Ectodermal cell (in vitro differentiated cells): ENCODE measurements around the gene LASP1. TPM values are rescaled to one million over a fixed set of nuclear protein-coding genes. Genes with fewer than 3 reads are reported as not detected.

Experiments used
- H3K27ac ChIP-seq: 2 replicates; pipeline ENCODE4 v1.7.0; 2013; ENCODE audit warnings: mild to moderate bottlenecking, low read depth, low read length; ENCODE audit not compliant: insufficient read depth, poor library complexity, severe bottlenecking
- H3K27me3 ChIP-seq: 2 replicates; pipeline ENCODE4 v1.7.0; 2013; ENCODE audit warnings: mild to moderate bottlenecking, low read length; ENCODE audit not compliant: insufficient read depth, control insufficient read depth, poor library complexity, severe bottlenecking
- H3K36me3 ChIP-seq: one replicate; pipeline ENCODE4 v1.7.0; 2013; ENCODE audit warnings: low read length; ENCODE audit not compliant: control insufficient read depth, insufficient read depth
- H3K4me1 ChIP-seq: one replicate; pipeline ENCODE4 v1.7.0; 2013; ENCODE audit warnings: low read length; ENCODE audit not compliant: control insufficient read depth, insufficient read depth
- H3K4me3 ChIP-seq: 2 replicates; pipeline ENCODE4 v1.7.0; 2013; ENCODE audit warnings: low read depth, low read length, control low read depth; ENCODE audit not compliant: insufficient read depth
- H3K9me3 ChIP-seq: 2 replicates; pipeline ENCODE4 v1.7.0; 2013; ENCODE audit warnings: mild to moderate bottlenecking, low read length, moderate library complexity; ENCODE audit not compliant: control insufficient read depth
- WGBS, 2 experiments: methylation state at CpG; one replicate each; pipeline ENCODE4 v1.1.7; 2013; ENCODE audit warnings: missing lambda C conversion rate in 2 of 2; 5-methylcytosine and 5-hydroxymethylcytosine counted together
- polyA plus RNA-seq, 4 experiments: library from polyadenylated mRNA; stranded (reverse); fragments of 50-300 nt; gene quantifications; one replicate each; pipeline ENCODE4 v1.2.3, GENCODE V29; 2013

Gene LASP1, protein sequence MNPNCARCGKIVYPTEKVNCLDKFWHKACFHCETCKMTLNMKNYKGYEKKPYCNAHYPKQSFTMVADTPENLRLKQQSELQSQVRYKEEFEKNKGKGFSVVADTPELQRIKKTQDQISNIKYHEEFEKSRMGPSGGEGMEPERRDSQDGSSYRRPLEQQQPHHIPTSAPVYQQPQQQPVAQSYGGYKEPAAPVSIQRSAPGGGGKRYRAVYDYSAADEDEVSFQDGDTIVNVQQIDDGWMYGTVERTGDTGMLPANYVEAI
- polyA plus RNA-seq (2013, experiment 1 of 4) = 126 TPM
- 128 TPM for polyA plus RNA-seq (2013, experiment 2 of 4)
- polyA plus RNA-seq (2013, experiment 3 of 4) = 90.1 TPM
- 101 TPM for polyA plus RNA-seq (2013, experiment 4 of 4)

DNA sequence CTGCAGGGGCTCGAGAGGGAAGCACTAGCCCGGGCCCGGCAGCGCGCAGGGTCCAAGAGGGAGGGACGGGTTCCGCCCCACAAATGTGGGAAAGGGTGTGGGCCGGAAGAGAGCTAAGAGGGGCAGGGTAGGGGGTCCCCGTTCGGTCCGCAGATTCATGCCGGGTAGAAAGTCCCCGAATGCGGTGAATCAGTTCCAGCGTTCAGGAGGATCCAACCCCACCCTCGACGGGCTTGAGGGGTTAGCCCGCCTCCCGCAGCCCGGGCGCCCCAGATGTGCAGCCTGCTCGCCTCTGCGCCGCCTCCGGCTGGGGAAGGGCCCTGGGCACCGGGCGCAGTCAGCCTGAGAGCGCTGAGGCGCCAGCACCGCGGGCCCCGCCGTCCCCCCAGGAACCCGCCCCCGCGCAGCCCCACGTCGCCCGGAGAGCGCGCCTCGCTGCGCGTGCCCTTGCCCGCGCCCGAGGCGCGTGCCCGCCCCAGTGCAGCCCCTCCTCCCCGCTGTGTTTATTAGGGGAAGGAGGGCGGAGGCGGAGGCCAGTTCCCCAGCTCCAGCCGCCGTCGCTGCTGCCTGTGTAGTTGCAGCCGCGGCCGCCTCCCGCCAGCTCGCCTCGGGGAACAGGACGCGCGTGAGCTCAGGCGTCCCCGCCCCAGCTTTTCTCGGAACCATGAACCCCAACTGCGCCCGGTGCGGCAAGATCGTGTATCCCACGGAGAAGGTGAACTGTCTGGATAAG, at the start of gene LASP1:
LASP1 (plus strand) TSS at position 533 of the 733 bp plus-strand sequence; CDS start at position 665, 132 bp downstream.
- no peaks in the 10 kb centered on the region for H3K36me3 ChIP-seq
- peak within 1 kb of the TSS; percentile 91 for H3K4me3 ChIP-seq
- WGBS, 2 experiments = 0% methylated on average over 73 of the region's 73 CpGs
- peaks cover 9% of the 10 kb centered on the region for H3K27me3 ChIP-seq
- H3K4me1 ChIP-seq = peaks cover 11% of the 10 kb centered on the region
- H3K27ac ChIP-seq = peak within 1 kb of the TSS; percentile 80
- H3K9me3 ChIP-seq = no peaks in the 10 kb centered on the region

DNA sequence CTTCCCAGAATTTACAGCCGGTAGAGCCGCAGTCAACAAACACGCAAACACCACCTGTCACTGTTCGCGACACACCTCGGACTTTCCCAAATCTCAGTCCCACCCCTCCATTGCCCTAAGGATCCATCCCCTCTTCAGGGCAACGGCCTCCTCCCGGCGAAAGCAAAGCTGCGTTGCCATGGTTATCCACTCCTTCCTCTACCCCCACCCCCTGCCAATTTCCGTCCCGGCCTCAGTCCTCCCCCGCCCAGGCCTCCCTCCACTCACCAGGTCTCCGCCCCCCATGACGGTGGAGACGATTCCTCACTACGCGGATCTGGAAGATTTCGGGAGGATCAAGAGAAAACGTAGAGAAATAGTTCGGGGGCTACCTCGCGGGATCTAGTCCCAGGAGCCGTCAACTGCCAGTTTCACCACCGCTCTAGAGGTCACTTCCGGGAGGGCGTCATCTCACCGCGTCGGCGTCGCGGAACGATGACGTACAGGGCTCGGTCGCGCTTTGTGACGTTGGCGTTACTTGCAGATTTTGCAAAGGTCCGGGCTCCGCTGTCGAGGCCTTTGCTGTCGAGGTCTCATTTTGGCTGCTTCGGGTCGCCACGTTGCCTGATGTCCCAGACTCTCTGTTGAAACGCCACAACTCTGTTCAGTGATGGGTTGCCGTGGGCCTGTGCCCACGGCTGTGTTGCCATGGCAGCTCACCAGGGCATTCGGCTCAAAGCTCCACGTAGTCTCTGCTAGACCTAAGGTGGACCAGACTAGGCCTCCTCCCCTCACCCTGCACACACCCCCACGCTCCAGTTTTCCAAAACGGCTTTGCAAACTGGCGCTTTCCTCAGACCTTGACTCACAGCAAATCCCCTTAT, 44.7 kb upstream of the LASP1 start, which contains the start of gene CWC25:
CWC25 (minus strand) TSS at position 423 of the 863 bp plus-strand sequence; CDS start at position 285, 138 bp downstream.
- Histone ChIP-seq H3K4me1 (peaks cover 10% of the 10 kb centered on the region), H3K27me3 (no peaks in the 10 kb centered on the region), H3K4me3 (peak within 1 kb of the TSS; percentile 84), H3K36me3 (peaks cover 2% of the 10 kb centered on the region), H3K27ac (peak within 1 kb of the TSS; percentile 95), H3K9me3 (no peaks in the 10 kb centered on the region)
- 4% methylated on average over 55 of the region's 55 CpGs for WGBS, 2 experiments

DNA sequence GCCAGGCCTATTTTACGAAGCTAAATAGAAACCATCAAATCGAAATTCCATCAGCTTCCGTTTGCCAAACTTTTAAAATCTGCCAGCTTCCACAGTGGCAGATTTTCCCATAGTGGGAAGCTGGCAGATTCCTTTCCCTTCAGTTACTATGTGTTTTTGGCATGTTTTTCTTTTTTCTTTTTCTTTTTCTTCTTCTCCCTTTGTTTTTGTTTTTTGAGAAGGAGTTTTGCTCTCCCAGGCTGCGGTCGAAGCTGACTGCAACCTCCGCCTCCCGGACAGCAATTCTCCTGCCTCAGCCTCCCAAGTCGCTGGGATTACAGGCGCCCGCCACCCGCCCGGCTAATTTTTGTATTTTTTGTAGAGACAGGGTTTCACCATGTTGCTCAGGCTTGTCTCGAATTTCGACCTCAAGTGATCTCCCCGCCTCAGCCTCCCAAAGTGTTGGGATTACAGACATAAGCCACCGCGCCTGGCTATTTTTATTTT, 44.1 kb upstream of the LASP1 start:
- 92 to 94% methylated on average over 17 of the region's 17 CpGs for WGBS, 2 experiments
- Histone ChIP-seq H3K4me3 (peak overlapping the region; percentile 84), H3K9me3 (no peaks in the 10 kb centered on the region), H3K4me1 (peaks cover 10% of the 10 kb centered on the region), H3K36me3 (no peaks in the 10 kb centered on the region), H3K27me3 (no peaks in the 10 kb centered on the region), H3K27ac (peak overlapping the region; percentile 95)

DNA sequence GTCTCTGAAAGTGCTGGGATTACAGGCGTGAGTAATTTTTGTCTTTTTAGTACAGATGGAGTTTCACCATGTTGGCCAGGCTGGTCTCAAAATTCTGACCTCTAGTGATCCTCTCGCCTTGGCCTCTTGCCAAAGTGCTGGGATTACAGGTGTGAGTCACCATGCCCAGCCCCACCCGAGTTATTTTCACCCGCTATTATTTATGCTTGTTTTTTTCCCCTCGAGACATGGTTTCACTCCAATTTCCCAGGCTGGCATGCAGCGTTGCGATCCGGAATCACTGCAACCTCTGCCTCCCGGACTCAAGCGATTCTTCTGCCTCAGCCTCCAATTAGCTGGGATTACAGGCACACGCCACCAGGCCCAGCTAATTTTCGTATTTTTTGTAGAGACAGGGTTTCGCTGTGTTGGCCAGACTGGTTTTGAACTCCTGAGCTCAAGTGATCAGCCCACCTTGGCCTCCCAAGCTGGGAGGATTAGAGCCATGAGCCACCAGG, 25.5 kb upstream of the LASP1 start:
- Histone ChIP-seq H3K27ac (no peak overlapping the region), H3K27me3 (no peaks in the 10 kb centered on the region)

DNA sequence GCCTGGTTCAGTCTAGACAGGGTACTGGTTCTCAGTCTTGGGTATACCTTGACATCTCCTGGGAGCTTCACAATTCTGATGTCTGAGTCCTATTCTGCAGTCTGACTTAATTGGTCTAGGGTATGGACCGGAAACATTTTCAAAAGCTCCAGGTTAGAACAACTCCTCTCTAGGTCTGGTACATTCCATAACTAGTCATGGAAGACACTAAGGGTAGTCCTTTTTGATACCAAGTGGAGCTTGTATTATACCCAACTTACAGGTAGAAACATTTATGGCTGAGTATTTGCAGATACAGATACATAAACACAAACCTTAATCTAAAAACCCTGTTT, 21.3 kb upstream of the LASP1 start:
- WGBS, 2 experiments = 100% methylated on average over 1 of the region's 1 CpG

More for the DNA sequence above, 25.5 kb upstream of the LASP1 start:
- 85 to 90% methylated on average over 12 to 13 of the region's 13 CpGs for WGBS, 2 experiments
- H3K9me3 ChIP-seq = no peaks in the 10 kb centered on the region
- no peaks in the 10 kb centered on the region for H3K4me1 ChIP-seq
- no peak overlapping the region for H3K4me3 ChIP-seq
- peaks cover 19% of the 10 kb centered on the region for H3K36me3 ChIP-seq

DNA sequence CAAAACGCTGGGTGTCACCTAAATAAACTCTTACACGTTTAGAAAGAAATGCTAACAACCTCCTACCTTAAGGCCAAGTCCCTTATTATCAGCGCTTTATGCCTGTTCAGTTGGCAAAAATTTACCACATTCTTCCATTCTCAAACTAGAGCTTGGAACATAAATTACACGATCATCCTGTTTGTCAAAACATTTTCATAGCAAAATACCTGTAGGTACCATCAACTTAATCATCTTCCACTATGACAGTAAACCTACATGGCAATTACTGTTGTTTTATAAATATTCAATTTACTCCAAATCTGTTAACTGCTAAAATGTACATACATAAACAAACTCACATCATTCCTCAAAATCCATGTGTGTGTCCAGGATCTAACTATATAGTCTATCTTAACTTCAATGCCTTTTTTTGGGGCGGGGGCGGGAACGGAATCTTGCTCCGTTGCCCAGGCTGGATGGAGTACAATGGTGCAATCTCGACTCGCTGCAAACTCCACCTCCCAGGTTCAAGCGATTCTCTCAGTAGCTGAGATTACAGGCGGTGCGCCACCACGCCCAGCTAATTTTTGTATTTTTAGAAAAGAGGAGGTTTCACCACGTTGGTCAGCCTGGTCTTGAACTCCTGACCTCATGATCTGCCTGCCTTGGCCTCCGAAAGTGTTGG, 20.8 kb upstream of the LASP1 start:
- no peak overlapping the region for H3K4me3 ChIP-seq
- WGBS, 2 experiments = 94% methylated on average over 16 of the region's 16 CpGs
- no peaks in the 10 kb centered on the region for H3K9me3 ChIP-seq
- H3K27ac ChIP-seq = no peak overlapping the region
- peaks cover 42% of the 10 kb centered on the region for H3K36me3 ChIP-seq
- H3K4me1 ChIP-seq = peaks cover 7% of the 10 kb centered on the region
- no peaks in the 10 kb centered on the region for H3K27me3 ChIP-seq

More for the DNA sequence above, 21.3 kb upstream of the LASP1 start:
- no peaks in the 10 kb centered on the region for H3K27me3 ChIP-seq
- H3K4me1 ChIP-seq = peaks cover 7% of the 10 kb centered on the region
- H3K36me3 ChIP-seq = peaks cover 42% of the 10 kb centered on the region
- H3K27ac ChIP-seq = no peak overlapping the region
- no peaks in the 10 kb centered on the region for H3K9me3 ChIP-seq
- H3K4me3 ChIP-seq = no peak overlapping the region

DNA sequence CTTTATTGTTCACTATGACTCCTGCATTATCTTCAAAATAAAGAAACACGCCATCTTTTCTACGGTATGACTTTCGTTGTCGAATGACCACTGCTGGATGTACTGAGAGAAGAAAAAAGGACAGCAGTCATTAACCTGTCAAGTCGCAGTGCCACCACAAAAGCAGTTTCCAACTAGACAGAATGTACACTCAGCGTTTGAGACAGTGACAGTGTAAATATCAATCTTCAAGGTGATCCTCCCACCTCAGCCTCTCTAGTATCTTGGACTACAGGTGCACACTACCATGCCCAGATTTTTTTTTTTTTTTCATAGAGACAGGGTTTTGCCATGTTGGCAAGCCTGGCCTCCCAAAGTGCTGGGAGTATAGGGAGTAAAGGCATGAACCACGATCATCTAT, 19.5 kb upstream of the LASP1 start:
- Histone ChIP-seq H3K27ac (no peak overlapping the region), H3K4me3 (no peak overlapping the region), H3K9me3 (no peaks in the 10 kb centered on the region), H3K4me1 (peaks cover 7% of the 10 kb centered on the region), H3K36me3 (peaks cover 42% of the 10 kb centered on the region), H3K27me3 (no peaks in the 10 kb centered on the region)
- WGBS, 2 experiments = 96 to 97% methylated on average over 7 of the region's 7 CpGs

DNA sequence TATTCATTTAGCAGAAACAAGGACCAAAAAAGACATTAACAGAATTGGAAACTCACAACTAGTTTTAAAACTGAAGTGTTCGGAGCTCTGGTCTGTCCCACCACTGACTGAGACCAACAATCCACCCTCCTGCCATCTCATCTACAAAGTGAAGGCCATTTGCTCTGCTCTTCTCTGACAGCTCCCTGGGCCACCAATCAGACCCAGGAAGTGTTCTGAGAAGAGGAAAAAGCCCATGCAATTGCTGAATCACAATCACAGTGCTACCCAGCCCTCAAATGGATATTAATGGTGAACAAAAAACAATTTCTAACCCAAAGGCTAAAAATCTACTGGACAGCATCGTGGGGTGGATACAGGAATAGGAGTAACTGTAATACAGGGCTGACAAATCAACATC, 18.4 kb upstream of the LASP1 start:
- Histone ChIP-seq H3K4me3 (peak overlapping the region; percentile 88), H3K27me3 (no peaks in the 10 kb centered on the region), H3K27ac (no peak overlapping the region), H3K9me3 (no peaks in the 10 kb centered on the region), H3K4me1 (peaks cover 7% of the 10 kb centered on the region), H3K36me3 (peaks cover 42% of the 10 kb centered on the region)
- 90 to 92% methylated on average over 2 of the region's 2 CpGs for WGBS, 2 experiments

DNA sequence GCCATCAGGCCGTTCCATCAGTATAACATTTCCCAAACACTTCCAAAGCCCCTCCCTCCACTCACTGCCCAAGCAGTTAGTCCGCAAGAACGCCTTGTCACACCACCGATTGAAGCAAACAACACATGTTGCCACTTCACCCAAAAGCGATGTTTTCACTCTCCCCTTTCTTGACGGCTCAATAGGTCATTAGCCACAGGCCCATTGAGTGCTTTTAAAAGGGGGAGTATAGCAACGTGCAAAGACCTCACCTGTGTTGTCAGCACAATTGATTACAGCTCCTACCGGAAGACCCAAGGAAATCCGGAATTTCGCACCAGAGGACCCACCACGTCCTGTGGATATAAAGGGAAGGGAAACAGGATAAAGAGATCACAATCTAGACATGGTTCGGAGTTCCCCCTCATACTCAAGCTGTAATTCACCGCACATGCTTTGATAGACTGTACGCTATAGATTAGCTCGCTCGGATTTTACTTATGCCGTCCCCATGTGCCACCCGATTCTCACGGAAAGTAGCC, 17.0 kb upstream of the LASP1 start:
- Histone ChIP-seq H3K27me3 (no peaks in the 10 kb centered on the region), H3K36me3 (peaks cover 37% of the 10 kb centered on the region), H3K4me3 (peak overlapping the region; percentile 88), H3K9me3 (no peaks in the 10 kb centered on the region), H3K27ac (peak overlapping the region; percentile 97), H3K4me1 (peaks cover 7% of the 10 kb centered on the region)
- WGBS, 2 experiments = 2% methylated on average over 19 of the region's 19 CpGs
